ENCODE results near the gene EML3.

The EML3 gene

DNA sequence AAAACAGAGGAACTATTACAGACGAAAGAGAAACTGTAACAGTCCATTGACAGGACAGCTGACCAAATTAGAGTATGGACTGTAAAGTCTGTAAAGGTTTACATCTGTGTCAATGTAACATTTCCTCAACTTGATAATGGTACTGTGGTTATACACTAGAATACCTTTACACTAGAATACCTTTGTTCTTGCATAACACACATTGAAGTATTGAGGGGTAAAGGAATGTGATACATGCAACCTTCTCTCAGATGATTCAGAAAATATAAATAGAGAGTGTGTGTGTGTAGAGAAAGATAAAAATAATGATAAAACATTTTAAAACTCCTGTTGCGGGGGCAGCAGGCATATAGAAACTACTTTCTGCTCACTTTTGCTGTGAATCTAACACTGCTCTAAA is 33.3 kb downstream of the EML3 start:
- ATAC-seq, result no peak
- TF ChIP-seq, protein P1, sequence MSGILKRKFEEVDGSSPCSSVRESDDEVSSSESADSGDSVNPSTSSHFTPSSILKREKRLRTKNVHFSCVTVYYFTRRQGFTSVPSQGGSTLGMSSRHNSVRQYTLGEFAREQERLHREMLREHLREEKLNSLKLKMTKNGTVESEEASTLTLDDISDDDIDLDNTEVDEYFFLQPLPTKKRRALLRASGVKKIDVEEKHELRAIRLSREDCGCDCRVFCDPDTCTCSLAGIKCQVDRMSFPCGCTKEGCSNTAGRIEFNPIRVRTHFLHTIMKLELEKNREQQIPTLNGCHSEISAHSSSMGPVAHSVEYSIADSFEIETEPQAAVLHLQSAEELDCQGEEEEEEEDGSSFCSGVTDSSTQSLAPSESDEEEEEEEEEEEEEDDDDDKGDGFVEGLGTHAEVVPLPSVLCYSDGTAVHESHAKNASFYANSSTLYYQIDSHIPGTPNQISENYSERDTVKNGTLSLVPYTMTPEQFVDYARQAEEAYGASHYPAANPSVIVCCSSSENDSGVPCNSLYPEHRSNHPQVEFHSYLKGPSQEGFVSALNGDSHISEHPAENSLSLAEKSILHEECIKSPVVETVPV (CRISPR knock-in tag; IDR thresholded peaks at IDR 0.05), result no peak
- TF ChIP-seq ZNF565 (CRISPR knock-in tag; conservative IDR thresholded peaks at IDR 0.05; ENCODE audit: low read depth) (no peak), GLIS3 (CRISPR knock-in tag; IDR thresholded peaks at IDR 0.05) (no peak), ZNF8 (CRISPR knock-in tag; IDR thresholded peaks at IDR 0.05) (no peak), RARB (CRISPR knock-in tag; IDR thresholded peaks at IDR 0.05) (no peak), ESRRG (CRISPR knock-in tag; IDR thresholded peaks at IDR 0.05) (no peak), BACH2 (CRISPR knock-in tag; IDR thresholded peaks at IDR 0.05; ENCODE audit: borderline replicate concordance) (no peak), OSR1 (CRISPR knock-in tag; IDR thresholded peaks at IDR 0.05) (no peak), ZFP3 (CRISPR knock-in tag; IDR thresholded peaks at IDR 0.05) (no peak), TOX (CRISPR knock-in tag; IDR thresholded peaks at IDR 0.05; ENCODE audit: borderline replicate concordance) (no peak), ZNF70 (CRISPR knock-in tag; IDR thresholded peaks at IDR 0.05) (no peak), ISL1 (CRISPR knock-in tag; IDR thresholded peaks at IDR 0.05) (no peak), PPARA (CRISPR knock-in tag; IDR thresholded peaks at IDR 0.05; ENCODE audit: borderline replicate concordance) (no peak), TCF4 (CRISPR knock-in tag; IDR thresholded peaks at IDR 0.05; ENCODE audit: borderline replicate concordance) (no peak), CSDC2 (CRISPR knock-in tag; IDR thresholded peaks at IDR 0.05) (no peak)
- TF ChIP-seq, protein P2, sequence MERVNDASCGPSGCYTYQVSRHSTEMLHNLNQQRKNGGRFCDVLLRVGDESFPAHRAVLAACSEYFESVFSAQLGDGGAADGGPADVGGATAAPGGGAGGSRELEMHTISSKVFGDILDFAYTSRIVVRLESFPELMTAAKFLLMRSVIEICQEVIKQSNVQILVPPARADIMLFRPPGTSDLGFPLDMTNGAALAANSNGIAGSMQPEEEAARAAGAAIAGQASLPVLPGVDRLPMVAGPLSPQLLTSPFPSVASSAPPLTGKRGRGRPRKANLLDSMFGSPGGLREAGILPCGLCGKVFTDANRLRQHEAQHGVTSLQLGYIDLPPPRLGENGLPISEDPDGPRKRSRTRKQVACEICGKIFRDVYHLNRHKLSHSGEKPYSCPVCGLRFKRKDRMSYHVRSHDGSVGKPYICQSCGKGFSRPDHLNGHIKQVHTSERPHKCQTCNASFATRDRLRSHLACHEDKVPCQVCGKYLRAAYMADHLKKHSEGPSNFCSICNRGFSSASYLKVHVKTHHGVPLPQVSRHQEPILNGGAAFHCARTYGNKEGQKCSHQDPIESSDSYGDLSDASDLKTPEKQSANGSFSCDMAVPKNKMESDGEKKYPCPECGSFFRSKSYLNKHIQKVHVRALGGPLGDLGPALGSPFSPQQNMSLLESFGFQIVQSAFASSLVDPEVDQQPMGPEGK (CRISPR knock-in tag; IDR thresholded peaks at IDR 0.05; ENCODE audit: borderline replicate concordance), result no peak
- TF ChIP-seq, protein P3, sequence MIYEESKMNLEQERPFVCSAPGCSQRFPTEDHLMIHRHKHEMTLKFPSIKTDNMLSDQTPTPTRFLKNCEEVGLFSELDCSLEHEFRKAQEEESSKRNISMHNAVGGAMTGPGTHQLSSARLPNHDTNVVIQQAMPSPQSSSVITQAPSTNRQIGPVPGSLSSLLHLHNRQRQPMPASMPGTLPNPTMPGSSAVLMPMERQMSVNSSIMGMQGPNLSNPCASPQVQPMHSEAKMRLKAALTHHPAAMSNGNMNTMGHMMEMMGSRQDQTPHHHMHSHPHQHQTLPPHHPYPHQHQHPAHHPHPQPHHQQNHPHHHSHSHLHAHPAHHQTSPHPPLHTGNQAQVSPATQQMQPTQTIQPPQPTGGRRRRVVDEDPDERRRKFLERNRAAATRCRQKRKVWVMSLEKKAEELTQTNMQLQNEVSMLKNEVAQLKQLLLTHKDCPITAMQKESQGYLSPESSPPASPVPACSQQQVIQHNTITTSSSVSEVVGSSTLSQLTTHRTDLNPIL (CRISPR knock-in tag; IDR thresholded peaks at IDR 0.05; ENCODE audit: low read depth), result no peak
- TF ChIP-seq, protein P4, sequence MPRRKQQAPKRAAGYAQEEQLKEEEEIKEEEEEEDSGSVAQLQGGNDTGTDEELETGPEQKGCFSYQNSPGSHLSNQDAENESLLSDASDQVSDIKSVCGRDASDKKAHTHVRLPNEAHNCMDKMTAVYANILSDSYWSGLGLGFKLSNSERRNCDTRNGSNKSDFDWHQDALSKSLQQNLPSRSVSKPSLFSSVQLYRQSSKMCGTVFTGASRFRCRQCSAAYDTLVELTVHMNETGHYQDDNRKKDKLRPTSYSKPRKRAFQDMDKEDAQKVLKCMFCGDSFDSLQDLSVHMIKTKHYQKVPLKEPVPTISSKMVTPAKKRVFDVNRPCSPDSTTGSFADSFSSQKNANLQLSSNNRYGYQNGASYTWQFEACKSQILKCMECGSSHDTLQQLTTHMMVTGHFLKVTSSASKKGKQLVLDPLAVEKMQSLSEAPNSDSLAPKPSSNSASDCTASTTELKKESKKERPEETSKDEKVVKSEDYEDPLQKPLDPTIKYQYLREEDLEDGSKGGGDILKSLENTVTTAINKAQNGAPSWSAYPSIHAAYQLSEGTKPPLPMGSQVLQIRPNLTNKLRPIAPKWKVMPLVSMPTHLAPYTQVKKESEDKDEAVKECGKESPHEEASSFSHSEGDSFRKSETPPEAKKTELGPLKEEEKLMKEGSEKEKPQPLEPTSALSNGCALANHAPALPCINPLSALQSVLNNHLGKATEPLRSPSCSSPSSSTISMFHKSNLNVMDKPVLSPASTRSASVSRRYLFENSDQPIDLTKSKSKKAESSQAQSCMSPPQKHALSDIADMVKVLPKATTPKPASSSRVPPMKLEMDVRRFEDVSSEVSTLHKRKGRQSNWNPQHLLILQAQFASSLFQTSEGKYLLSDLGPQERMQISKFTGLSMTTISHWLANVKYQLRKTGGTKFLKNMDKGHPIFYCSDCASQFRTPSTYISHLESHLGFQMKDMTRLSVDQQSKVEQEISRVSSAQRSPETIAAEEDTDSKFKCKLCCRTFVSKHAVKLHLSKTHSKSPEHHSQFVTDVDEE (CRISPR knock-in tag; IDR thresholded peaks at IDR 0.05), result no peak
- TF ChIP-seq, protein P5, sequence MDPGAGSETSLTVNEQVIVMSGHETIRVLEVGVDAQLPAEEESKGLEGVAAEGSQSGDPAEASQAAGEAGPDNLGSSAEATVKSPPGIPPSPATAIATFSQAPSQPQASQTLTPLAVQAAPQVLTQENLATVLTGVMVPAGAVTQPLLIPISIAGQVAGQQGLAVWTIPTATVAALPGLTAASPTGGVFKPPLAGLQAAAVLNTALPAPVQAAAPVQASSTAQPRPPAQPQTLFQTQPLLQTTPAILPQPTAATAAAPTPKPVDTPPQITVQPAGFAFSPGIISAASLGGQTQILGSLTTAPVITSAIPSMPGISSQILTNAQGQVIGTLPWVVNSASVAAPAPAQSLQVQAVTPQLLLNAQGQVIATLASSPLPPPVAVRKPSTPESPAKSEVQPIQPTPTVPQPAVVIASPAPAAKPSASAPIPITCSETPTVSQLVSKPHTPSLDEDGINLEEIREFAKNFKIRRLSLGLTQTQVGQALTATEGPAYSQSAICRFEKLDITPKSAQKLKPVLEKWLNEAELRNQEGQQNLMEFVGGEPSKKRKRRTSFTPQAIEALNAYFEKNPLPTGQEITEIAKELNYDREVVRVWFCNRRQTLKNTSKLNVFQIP (CRISPR knock-in tag; IDR thresholded peaks at IDR 0.05; ENCODE audit: borderline replicate concordance, low read depth), result no peak

DNA sequence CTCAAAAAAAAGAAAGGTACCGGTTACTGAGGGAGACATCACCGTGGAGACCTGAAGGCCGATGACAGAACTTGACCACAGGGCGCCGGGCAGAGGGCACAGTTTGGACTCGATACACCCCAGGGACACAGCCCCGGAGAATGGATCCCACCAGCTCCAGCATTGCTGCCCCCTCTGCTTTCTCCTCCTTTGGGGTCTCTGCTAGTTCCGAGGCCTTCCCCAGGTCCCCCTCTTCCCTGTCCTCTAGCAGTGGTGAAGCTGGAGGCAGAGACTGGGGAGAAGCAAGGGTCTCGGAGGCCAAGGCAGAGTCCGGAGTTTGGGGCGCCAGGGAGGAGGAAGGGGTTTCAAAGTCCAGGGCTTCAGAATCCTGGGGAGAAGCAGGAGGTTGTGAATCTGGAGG is 34.0 kb downstream of the EML3 start:
- no peak for ATAC-seq
- TF ChIP-seq ZNF565 (CRISPR knock-in tag; conservative IDR thresholded peaks at IDR 0.05; ENCODE audit: low read depth), result no peak
- no peak for TF ChIP-seq OSR1 (CRISPR knock-in tag; IDR thresholded peaks at IDR 0.05)
- TF ChIP-seq SNAI2 (CRISPR knock-in tag; IDR thresholded peaks at IDR 0.05), result no peak
- TF ChIP-seq, protein P4 (CRISPR knock-in tag; IDR thresholded peaks at IDR 0.05), result no peak
- no peak for TF ChIP-seq ZFP30 (CRISPR knock-in tag; IDR thresholded peaks at IDR 0.05)
- no peak for TF ChIP-seq GLIS3 (CRISPR knock-in tag; IDR thresholded peaks at IDR 0.05)
- no peak for TF ChIP-seq ZC3H10 (CRISPR knock-in tag; IDR thresholded peaks at IDR 0.05)
- TF ChIP-seq TCF4 (CRISPR knock-in tag; IDR thresholded peaks at IDR 0.05; ENCODE audit: borderline replicate concordance), result no peak
- TF ChIP-seq RARB (CRISPR knock-in tag; IDR thresholded peaks at IDR 0.05), result no peak
- TF ChIP-seq, protein P2 (CRISPR knock-in tag; IDR thresholded peaks at IDR 0.05; ENCODE audit: borderline replicate concordance), result no peak
- TF ChIP-seq BACH2 (CRISPR knock-in tag; IDR thresholded peaks at IDR 0.05; ENCODE audit: borderline replicate concordance), result no peak

All from SK-N-SH treated with all-trans-retinoic acid at 6 μM for 48 hours (cell line).